ENCODE data around the gene STX8. TPM values are rescaled to one million over a fixed set of nuclear protein-coding genes. Genes with fewer than 3 reads are reported as not detected.

Gene STX8
- total and polyA plus RNA-seq, 9 of the 15 experiments (the other 6 are each of a cell fraction or from before 2014, with no cell fraction given), result 14.6 to 42.5 (median 22.1) TPM

- H3K9me1 ChIP-seq (ENCODE audit: control insufficient read depth, insufficient read depth, low read length), result no peaks in the 10 kb centered on the region
- no peak for TF ChIP-seq ZKSCAN3 (CRISPR knock-in tag; IDR thresholded peaks at IDR 0.05)
- TF ChIP-seq CTBP1 (IDR thresholded peaks at IDR 0.05; ENCODE audit: borderline replicate concordance), result no peak
- no peak for TF ChIP-seq RBM15 (IDR thresholded peaks at IDR 0.05; ENCODE audit: insufficient read depth, low read length)
- no peak for TF ChIP-seq MLLT1 (IDR thresholded peaks at IDR 0.05)
- no peak for TF ChIP-seq ZNF785 (CRISPR knock-in tag; IDR thresholded peaks at IDR 0.05)
- no peak for TF ChIP-seq NELFE (IDR thresholded peaks at IDR 0.05; ENCODE audit: insufficient read depth, insufficient read length)
- no peak for TF ChIP-seq SMAD2 (IDR thresholded peaks at IDR 0.05; ENCODE audit: low read depth, low read length)
- TF ChIP-seq ZNF583 (CRISPR knock-in tag; IDR thresholded peaks at IDR 0.05), result no peak
- no peak for TF ChIP-seq ZNF280B (CRISPR knock-in tag; IDR thresholded peaks at IDR 0.05)
- no peak for TF ChIP-seq ZNF133 (CRISPR knock-in tag; IDR thresholded peaks at IDR 0.05)
- TF ChIP-seq ELF1 (tag; IDR thresholded peaks at IDR 0.05), result no peak
- TF ChIP-seq CEBPB (tag; IDR thresholded peaks at IDR 0.05), result no peak
- no peak for TF ChIP-seq POLR2AphosphoS5 (IDR thresholded peaks at IDR 0.05; ENCODE audit: control insufficient read depth, insufficient read depth, low read depth, low read length)
- no peak for TF ChIP-seq E2F1 (CRISPR knock-in tag; IDR thresholded peaks at IDR 0.05)
- no peak for TF ChIP-seq MYBL2 (IDR thresholded peaks at IDR 0.05; ENCODE audit: low read depth)
- no peak for TF ChIP-seq MYBL2 (CRISPR knock-in tag; IDR thresholded peaks at IDR 0.05; ENCODE audit: borderline replicate concordance)
- ChIA-PET CTCF (ENCODE audit: low intra/inter-chr PET ratio) (no interaction called here), POLR2A (interaction anchor here (1.3 kb wide), 1 partner anchor 11 kb away, joined by 3 read pairs; no protein-coding TSS in a partner anchor)
- H3K4me3 ChIP-seq, result no peak overlapping the region
- H3K4me2 ChIP-seq (ENCODE audit: insufficient read depth, low read length), result no peak overlapping the region
- ATAC-seq, result no peak
- FAIRE-seq, result no peak
- intact Hi-C loops (cut with micrococcal nuclease) (no loop called here), in situ Hi-C loops (cut with MboI) (no loop called here)
- H3K27ac ChIP-seq (ENCODE audit: extremely low read depth, low read depth, low read length), result no peak overlapping the region
- WGBS (ENCODE audit: insufficient coverage, low coverage, missing lambda C conversion rate), result 49% methylated on average over 6 of the region's 7 CpGs
- no TSS peak for BruUV-seq (replicated peaks)
- H3K9me3 ChIP-seq (replicated peaks; ENCODE audit: control insufficient read depth, insufficient read depth, low read depth, low read length), result no peaks in the 10 kb centered on the region
- DNase-seq (ENCODE audit: extremely low read depth in 1 of 4, low spot score in 3 of 4), result no peak
- no peak overlapping the region for H3K9ac ChIP-seq (ENCODE audit: insufficient read depth in 1 of 2, low read depth in 2 of 2, low read length in 2 of 2)
- H3K4me1 ChIP-seq (replicated peaks in 1 of 2; ENCODE audit: control insufficient read depth in 2 of 2, insufficient read depth in 2 of 2, low read length in 2 of 2), result no peaks in the 10 kb centered on the region
- no peak overlapping the region for H2AFZ ChIP-seq (ENCODE audit: low read depth, low read length)
- H3K36me3 ChIP-seq (ENCODE audit: control insufficient read depth, insufficient read depth, low read length), result no peaks in the 10 kb centered on the region
- H3K27me3 ChIP-seq (ENCODE audit: control insufficient read depth in 2 of 2, insufficient read depth in 2 of 2, low read length in 2 of 2), result no peaks in the 10 kb centered on the region
- H3K79me2 ChIP-seq (ENCODE audit: control insufficient read depth, insufficient read depth, low read length), result no peaks in the 10 kb centered on the region
- no peaks in the 10 kb centered on the region for H4K20me1 ChIP-seq (replicated peaks; ENCODE audit: control insufficient read depth, insufficient read depth, low read length)
These were observed 9.6 kb downstream of the STX8 start for GRCh38 chr17:9566067-9566466.
